Activated naive CD4-positive, alpha-beta T cell treated with anti-CD3 and anti-CD28 coated beads, Interleukin-2, amount 50 U/mL, for 72 hours (primary cell): ENCODE measurements around the gene SHANK1. TPM values are rescaled to one million over a fixed set of nuclear protein-coding genes. Genes with fewer than 3 reads are reported as not detected.

Experiments used
- ATAC-seq, 2 donors: fragments of 150-1000 bp; cut with Tn5 transposase; 2 replicates each; pipeline ENCODE4 v1.10.0; 2021; ENCODE audit warnings: mild to moderate bottlenecking in 2 of 2, moderate library complexity in 2 of 2
- DNase-seq, 2 donors: peaks; one replicate each; pipeline ENCODE4 v3.0.0; 2021 to 2022; ENCODE audit warnings: low spot score in 2 of 2
- H3K27ac Mint-ChIP-seq, 2 donors: one replicate each; pipeline ENCODE4 v1.8.0; 2022; ENCODE audit warnings: mild to moderate bottlenecking in 2 of 2, mixed read lengths in 2 of 2
- H3K36me3 Mint-ChIP-seq, 2 donors: one replicate each; pipeline ENCODE4 v1.8.0; 2022; ENCODE audit warnings: mixed read lengths in 2 of 2
- H3K9me3 Mint-ChIP-seq, 2 donors: one replicate each; pipeline ENCODE4 v1.8.0; 2022; ENCODE audit warnings: mixed read lengths in 2 of 2
- total RNA-seq, 2 donors: library from RNA; stranded (reverse); gene quantifications; one replicate each; pipeline ENCODE4 v1.2.3, GENCODE V29; 2022

SHANK1 gene
- total RNA-seq, 2 donors from 2014 or later: 0.14 TPM; not detected in 1

- H3K9me3 Mint-ChIP-seq: no peaks in the 10 kb centered on the region
- H3K36me3 Mint-ChIP-seq: no peaks in the 10 kb centered on the region
- no peak for DNase-seq
- no peak overlapping the region for H3K27ac Mint-ChIP-seq
- no peak for ATAC-seq
Measured at GRCh38 chr19:50739914-50740426, 20.4 kb upstream of the SHANK1 start.

GRCh38 chr19:50739132-50739913 lies 19.7 kb upstream of the SHANK1 start:
- Mint-ChIP-seq H3K36me3 (no peaks in the 10 kb centered on the region), H3K27ac (no peak overlapping the region), H3K9me3 (no peaks in the 10 kb centered on the region)
- DNase-seq (no peak), ATAC-seq (no peak)

- ATAC-seq: no peak
- H3K27ac Mint-ChIP-seq: no peak overlapping the region
- H3K36me3 Mint-ChIP-seq: no peaks in the 10 kb centered on the region
- H3K9me3 Mint-ChIP-seq: no peaks in the 10 kb centered on the region
- DNase-seq: no peak
Measured at GRCh38 chr19:50736338-50736737, 16.7 kb upstream of the SHANK1 start.

- no peak for ATAC-seq
- Mint-ChIP-seq H3K27ac (no peak overlapping the region), H3K9me3 (no peaks in the 10 kb centered on the region), H3K36me3 (no peaks in the 10 kb centered on the region)
- DNase-seq: no peak
Measured at GRCh38 chr19:50735869-50736268, 16.3 kb upstream of the SHANK1 start.

GRCh38 chr19:50729894-50730293 lies 10.3 kb upstream of the SHANK1 start:
- H3K9me3 Mint-ChIP-seq: peaks cover 0 to 6% of the 10 kb centered on the region in 2 donors
- DNase-seq (no peak), ATAC-seq (no peak)
- H3K36me3 Mint-ChIP-seq: peaks cover 8 to 14% of the 10 kb centered on the region in 2 donors
- H3K27ac Mint-ChIP-seq: no peak overlapping the region

- H3K27ac Mint-ChIP-seq: peak overlapping the region in 1 of 2 donors; percentile 52
- H3K36me3 Mint-ChIP-seq: peaks cover 8 to 14% of the 10 kb centered on the region in 2 donors
- peaks cover 0 to 6% of the 10 kb centered on the region in 2 donors for H3K9me3 Mint-ChIP-seq
- DNase-seq (peak; percentile 68 to 88), ATAC-seq (peak; percentile 42 to 70)
Measured at GRCh38 chr19:50728084-50728737, 8.6 kb upstream of the SHANK1 start.

GRCh38 chr19:50725911-50726230 lies 6.3 kb upstream of the SHANK1 start:
- H3K27ac Mint-ChIP-seq: peak overlapping the region; percentile 79 to 91

GRCh38 chr19:50725218-50725910 lies 5.8 kb upstream of the SHANK1 start:
- peak overlapping the region; percentile 79 to 91 for H3K27ac Mint-ChIP-seq
- H3K36me3 Mint-ChIP-seq: peaks cover 8 to 18% of the 10 kb centered on the region in 2 donors
- ATAC-seq (peak; percentile 48 to 58), DNase-seq (no peak)
- peaks cover 0 to 6% of the 10 kb centered on the region in 2 donors for H3K9me3 Mint-ChIP-seq

More at GRCh38 chr19:50725911-50726230, 6.3 kb upstream of the SHANK1 start:
- ATAC-seq: no peak
- Mint-ChIP-seq H3K9me3 (peaks cover 0 to 6% of the 10 kb centered on the region in 2 donors), H3K36me3 (peaks cover 8 to 18% of the 10 kb centered on the region in 2 donors)
- no peak for DNase-seq

- Mint-ChIP-seq H3K36me3 (peaks cover 8 to 18% of the 10 kb centered on the region in 2 donors), H3K27ac (peak overlapping the region; percentile 70 to 79), H3K9me3 (peaks cover 0 to 6% of the 10 kb centered on the region in 2 donors)
- ATAC-seq (peak; percentile 86 to 87), DNase-seq (peak; percentile 91 to 98)
Measured at GRCh38 chr19:50724522-50725217, 5.1 kb upstream of the SHANK1 start.

GRCh38 chr19:50723735-50724521 lies 4.3 kb upstream of the SHANK1 start:
- DNase-seq (no peak), ATAC-seq (no peak)
- no peak overlapping the region for H3K27ac Mint-ChIP-seq
- H3K36me3 Mint-ChIP-seq: peaks cover 8 to 18% of the 10 kb centered on the region in 2 donors
- peaks cover 0 to 6% of the 10 kb centered on the region in 2 donors for H3K9me3 Mint-ChIP-seq

- DNase-seq: no peak
Measured at GRCh38 chr19:50723069-50723468, 3.5 kb upstream of the SHANK1 start, which contains the start of gene CLEC11A. Gene CLEC11A (plus strand): TSS chr19:50723364. CDS start chr19:50723526, 162 bp downstream.

GRCh38 chr19:50722201-50723013 lies 2.8 kb upstream of the SHANK1 start:
- DNase-seq (no peak), ATAC-seq (no peak)
- H3K36me3 Mint-ChIP-seq: peaks cover under 1 to 7% of the 10 kb centered on the region in 2 donors
- no peaks in the 10 kb centered on the region for H3K9me3 Mint-ChIP-seq
- H3K27ac Mint-ChIP-seq: no peak overlapping the region

More at GRCh38 chr19:50723069-50723468, 3.5 kb upstream of the SHANK1 start, which contains the start of gene CLEC11A:
- Mint-ChIP-seq H3K9me3 (peaks cover 0 to 6% of the 10 kb centered on the region in 2 donors), H3K36me3 (peaks cover 7 to 13% of the 10 kb centered on the region in 2 donors), H3K27ac (no peak within 1 kb of the TSS)
- no peak for ATAC-seq

GRCh38 chr19:50721441-50722137 lies 2.0 kb upstream of the SHANK1 start:
- DNase-seq (no peak), ATAC-seq (no peak)
- no peak overlapping the region for H3K27ac Mint-ChIP-seq
- H3K36me3 Mint-ChIP-seq: peaks cover 0 to 4% of the 10 kb centered on the region in 2 donors
- no peaks in the 10 kb centered on the region for H3K9me3 Mint-ChIP-seq

GRCh38 chr19:50720921-50721381 lies 1.3 kb upstream of the SHANK1 start:
- H3K27ac Mint-ChIP-seq: no peak overlapping the region
- peaks cover 0 to 4% of the 10 kb centered on the region in 2 donors for H3K36me3 Mint-ChIP-seq
- H3K9me3 Mint-ChIP-seq: no peaks in the 10 kb centered on the region
- DNase-seq: no peak
- ATAC-seq: no peak
